HG02884 (cell line): ENCODE data around the gene KCNMA1.
"Not testable (repeated sequence)": the region's sequence is repeated elsewhere in the genome, so short reads cannot be mapped to it uniquely, and the experiment has no call there.

ENCODE experiments used
- ATAC-seq: cut with Tn5 transposase; IDR thresholded peaks from one replicate; pipeline ENCODE4 v1.9.1; 2021; ENCODE audit warnings: mild to moderate bottlenecking, moderate library complexity; ENCODE audit not compliant: unreplicated experiment

Gene KCNMA1

DNA sequence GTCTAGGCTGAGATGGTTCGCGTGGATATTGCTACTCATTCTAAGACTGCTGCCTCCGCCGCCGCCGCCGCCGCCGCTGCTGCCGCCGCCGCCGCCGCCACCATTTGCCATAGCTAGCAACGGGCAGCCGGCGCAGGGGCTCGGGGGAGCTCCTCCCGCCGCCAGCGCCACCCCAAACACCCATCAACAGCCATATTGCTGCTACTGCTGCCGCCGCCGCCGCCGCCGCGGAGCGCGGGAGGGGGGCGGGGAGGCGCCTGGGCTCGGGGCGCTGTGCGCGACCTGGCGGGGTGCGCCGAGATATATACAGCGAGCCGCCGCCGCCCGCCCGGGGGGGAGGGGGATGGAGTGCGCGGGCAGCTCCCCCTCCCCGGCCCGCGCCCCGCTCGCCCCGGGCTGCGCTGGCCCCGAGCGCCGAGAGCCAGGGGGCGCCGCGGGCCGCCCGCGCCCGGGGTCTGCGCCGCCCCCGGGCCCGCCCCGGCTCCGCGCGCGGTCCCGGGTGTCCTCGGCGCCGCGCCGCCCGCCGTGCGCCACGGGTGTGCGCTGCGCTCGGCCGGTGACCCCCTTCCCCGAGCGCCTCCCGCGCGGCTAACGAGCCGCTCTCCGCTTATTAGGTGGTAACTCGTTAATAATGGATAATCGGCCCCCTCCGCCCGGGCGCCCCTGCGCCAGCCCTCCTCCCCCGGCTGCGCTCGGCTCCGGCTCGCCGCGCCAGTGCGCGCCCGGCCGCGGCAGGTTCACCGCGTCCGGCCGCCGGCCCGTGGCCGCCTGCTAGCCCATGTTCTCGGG is at the start of gene KCNMA1:
Gene KCNMA1, minus strand, starts transcription at position 277 of the 789 bp plus-strand sequence.
- ATAC-seq: no peak

DNA sequence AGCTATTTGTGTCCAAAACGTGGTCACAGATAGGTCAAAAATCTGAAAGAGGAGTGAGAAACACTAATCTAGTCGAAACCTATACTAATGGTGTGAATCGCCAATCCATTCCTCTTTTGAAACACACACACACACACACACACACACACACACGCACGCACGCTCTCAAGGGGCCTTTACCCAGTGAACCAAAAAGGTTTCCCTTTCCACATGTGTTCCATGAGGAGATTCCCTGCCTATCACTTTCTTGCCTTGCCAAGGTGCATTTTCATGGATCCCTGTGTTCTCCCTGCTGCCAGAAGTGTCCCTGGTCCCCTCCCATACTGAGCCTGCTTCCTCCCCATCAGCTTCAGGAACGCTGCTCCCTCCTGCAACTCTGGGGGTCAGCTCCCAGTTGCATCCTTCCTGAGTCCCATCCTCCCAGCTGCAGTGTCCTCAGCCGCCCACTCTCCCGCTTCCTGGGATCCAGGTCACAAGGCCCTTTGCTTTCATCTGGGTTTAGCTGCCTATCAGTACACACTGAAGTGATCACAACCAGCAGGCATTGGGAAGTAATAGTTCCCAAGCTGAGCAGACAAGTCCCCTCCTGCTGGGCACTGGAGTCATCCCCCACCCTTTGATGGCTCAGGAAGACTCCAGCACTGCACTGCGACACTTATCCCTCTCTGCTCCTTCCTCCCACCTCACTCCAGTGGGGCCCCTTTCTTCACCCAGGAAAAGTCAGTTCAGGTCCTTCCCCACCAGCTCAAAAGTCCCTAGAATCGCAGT is 49.2 kb upstream of the KCNMA1 start:
- ATAC-seq: no peak

DNA sequence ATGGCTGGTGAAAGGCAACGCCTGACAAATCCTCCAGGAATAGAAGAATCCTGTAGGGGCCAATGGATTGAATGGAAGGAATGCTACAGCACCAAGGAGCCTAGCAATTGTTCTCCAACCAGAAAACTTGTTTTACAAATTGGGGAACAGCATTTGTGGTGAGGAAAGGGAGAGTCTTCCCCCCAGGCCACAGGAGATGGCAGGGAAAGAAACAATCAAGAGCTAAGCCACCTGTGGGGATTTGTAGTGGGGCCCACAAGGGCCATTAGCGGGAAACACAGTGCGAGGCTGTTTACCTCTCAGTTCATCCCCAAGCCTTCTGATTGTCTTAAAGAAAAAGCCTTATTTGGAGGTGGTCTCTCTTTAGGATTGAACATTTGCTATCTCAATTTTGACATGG is 48.5 kb upstream of the KCNMA1 start:
- no peak for ATAC-seq

DNA sequence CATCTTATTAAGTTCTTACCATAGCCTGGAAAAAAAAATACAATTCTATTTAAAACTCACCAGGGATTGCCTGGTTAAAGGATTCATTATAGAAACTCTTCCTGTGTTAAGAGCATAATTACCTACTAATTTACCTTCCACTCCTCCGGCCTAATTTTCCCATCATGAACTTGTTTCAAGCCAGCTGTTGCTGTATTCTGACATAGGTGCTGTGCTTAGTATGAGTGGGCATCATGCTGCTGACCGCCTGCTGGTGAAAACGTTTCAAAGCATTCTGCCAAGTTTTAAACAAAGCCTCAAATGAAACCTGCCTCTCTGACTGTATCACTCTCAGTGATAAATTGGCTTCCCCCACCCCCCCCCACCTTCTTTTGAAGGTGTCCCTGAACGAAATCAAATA is 47.8 kb upstream of the KCNMA1 start:
- no peak for ATAC-seq

DNA sequence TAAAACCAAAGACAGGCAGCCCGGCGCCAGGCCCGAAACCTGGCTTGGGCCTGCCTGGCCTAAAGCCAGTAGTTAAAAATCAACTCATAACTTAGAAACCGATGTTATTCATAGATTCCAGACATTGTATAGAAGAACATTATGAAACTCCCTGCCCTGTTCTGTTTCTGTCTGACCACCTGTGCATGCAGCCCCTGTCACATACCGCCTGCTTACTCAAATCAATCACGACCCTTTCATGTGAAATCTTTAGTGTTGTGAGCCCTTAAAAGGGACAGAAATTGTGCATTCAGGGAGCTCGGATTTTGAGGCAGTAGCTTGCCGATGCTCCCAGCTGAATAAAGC is 45.5 kb upstream of the KCNMA1 start:
- ATAC-seq: not testable (repeated sequence)

DNA sequence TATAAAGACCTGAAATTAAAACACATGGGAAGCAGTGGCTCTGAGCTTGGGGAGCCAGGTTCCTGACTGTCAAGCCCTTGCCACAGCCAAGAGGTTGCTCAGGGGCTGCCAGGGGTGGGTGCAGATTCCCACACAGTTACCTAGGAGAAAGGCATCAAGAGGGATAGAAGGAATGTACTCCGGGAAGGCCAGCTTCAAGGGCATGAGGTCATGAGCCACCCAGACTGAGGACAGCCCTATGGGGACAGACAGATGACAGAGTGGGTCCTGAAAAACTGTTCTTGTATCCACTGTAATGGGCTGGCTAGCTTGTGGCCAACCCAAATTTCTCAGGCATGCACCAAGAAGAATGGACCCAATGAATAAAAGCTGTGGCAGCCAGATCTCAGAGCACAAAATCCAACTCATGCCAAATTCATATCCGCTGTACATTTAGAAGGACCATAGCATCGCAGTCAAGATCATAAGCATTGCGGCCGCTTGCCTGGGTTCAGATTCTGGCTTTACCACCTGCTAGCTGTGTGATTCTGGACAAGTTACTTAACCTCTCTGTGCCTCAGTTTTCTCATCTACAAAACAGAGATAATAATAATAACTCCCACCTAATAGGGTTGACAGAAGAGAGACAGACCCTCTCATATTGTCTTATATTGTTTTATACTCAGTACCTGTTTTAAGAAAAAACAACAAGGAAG is 44.9 kb upstream of the KCNMA1 start:
- no peak for ATAC-seq

DNA sequence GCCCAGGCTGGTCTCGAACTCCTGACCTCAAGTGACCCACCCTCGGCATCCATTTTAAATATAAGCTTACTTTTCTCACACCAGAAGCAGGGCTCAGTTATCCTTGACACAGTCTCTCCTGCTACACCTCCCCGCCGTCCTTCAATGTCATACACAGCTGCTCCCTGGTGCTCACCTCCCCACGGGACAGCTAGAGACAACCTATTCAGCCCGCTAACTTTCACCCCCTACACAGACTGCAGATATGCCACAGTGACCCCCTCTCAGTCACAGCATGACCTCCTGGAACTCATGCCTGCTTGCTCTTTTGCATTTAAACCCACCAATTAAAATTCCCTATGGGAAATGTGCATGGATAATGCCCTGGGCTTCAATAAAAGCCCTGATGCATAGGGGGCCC is 44.2 kb upstream of the KCNMA1 start:
- ATAC-seq: no peak

DNA sequence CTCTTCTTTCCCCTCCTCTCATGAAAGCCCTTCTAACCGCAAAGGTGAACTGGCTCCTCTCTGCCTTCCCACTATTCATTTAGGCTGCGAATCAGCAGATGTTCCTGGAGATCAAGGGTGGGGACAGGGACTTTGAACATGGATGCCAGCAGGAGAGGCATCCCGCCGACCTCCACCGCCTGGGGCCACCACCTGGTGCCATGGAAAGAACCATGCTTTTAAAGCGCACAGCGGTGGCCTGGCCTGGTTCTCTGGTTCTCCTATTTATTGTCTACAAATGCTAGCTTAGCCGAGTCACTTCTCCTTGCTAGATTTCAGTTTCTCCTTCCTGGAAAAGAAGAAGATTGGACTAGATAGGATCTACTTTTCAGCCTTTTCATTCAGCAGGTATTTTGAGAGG is 43.2 kb upstream of the KCNMA1 start:
- no peak for ATAC-seq

DNA sequence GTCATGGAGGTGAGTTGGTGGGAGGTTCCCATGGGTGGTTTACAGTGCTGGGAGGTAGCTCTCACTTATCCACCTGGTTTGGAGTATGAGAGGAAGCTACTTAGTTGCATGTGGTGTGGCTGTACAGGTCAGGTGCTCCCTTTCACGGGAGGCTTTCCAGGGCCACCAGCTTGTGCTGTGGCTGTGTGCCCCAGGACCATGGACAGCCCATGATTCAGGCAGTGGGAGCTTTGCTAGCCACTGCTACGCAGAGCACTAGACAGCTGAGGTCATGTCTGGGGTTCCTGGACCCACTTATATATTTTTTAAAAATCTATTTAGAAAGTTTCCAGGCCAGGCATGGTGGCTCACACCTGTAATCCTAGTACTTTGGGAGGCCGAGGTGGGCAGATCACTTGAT is 42.5 kb upstream of the KCNMA1 start:
- no peak for ATAC-seq

DNA sequence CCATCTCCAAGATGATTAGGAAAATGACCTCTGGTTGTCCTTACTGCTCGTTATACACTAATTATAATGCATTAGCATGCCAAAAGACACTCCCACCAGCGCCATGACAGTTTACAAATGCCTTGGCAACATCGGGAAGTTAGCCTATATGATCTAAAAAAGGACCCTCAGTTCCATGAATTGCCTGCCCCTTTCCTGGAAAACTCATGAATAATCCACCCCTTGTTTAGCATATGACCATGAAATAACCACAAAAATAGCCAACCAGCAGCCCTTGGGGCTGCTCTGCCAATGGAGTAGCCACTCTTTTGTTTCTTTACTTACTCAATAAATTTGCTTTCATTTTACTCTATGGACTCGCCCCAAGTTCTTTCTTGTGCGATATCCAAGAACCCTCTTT is 41.6 kb upstream of the KCNMA1 start:
- no peak for ATAC-seq

DNA sequence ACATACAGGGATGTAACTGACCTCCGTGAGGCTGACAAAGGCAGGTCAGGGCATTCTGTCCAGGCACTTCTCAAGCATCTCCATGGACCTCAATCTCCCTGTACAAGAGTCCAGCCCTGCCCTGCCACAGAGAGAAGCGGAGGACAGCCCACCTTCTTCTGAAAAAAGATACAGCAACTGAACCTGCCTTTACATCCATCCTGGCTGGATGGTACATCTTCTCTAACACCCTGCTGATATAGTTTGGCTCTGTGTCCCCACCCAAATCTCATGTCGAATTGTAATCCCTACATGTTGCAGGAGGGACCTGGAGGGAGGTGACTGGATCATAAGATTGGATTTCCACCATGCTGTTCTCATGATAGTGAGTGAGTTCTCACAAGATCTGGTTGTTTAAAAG is 40.5 kb upstream of the KCNMA1 start:
- no peak for ATAC-seq

DNA sequence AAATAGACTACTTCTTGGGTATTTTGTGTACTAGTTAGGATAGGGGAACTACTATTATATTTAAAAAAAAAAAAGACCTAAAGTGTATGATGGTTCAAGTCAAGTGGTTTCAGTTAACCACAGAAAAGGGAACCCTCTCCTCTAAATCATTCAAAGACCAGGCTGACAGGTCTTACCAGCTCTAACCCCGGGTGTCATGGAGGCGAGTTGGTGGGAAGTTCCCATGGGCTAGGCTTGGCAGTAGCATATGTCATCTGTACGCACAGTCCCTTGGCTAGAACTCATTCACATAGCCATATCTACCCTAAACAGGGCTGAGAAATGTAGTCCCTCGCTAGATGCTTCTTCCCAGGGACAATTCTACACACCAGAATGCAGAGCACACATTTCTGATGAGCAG is 37.7 kb upstream of the KCNMA1 start:
- no peak for ATAC-seq

DNA sequence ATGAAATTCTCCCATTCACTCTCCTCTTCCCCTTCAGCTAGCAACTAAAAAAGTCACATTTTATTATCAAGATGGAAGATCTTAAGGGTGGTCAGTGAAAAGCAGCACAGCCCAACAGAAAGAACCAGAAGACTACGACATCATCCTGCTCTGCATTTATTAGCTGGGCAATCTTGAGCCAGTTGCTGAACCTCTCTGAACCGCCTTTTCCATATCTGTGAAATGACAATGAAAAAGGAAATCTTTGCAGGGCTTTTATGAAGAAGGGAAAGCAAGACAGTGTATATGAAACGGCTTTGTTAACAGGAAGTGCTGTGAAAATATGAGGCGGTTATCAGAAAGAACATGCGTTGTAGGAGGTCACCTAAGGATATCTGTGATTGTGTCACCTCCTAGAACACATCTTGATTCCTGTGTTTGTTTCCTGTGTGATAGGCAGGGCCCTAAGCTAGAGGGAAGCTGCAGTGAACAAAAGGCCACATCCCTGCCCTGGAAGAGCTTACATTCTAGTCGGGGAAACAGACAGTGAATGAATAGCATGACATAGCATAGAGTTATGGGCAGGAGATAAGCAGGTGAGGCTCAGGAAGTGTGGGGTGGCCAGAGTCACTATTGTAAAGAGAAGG is 36.0 kb upstream of the KCNMA1 start:
- ATAC-seq: no peak

DNA sequence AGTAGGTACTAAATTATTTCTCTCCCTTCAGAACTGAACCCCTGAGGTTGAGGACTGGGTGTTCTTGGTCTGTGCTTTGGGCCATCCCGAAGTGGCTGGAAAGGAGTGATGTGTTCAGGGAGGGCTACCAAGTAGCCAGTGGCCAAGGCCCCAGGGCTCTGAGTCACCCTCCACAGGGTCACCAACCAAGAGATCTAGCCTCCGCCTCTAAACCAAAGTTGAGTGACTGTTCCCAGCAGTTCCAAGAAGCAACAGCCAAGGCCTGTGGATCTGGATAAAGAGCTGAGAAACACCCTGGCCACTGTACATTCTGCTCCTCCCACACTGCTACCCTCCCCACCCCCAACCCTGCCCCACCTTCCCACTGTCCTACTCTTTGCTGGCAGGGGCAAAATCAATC is 35.5 kb upstream of the KCNMA1 start:
- no peak for ATAC-seq

DNA sequence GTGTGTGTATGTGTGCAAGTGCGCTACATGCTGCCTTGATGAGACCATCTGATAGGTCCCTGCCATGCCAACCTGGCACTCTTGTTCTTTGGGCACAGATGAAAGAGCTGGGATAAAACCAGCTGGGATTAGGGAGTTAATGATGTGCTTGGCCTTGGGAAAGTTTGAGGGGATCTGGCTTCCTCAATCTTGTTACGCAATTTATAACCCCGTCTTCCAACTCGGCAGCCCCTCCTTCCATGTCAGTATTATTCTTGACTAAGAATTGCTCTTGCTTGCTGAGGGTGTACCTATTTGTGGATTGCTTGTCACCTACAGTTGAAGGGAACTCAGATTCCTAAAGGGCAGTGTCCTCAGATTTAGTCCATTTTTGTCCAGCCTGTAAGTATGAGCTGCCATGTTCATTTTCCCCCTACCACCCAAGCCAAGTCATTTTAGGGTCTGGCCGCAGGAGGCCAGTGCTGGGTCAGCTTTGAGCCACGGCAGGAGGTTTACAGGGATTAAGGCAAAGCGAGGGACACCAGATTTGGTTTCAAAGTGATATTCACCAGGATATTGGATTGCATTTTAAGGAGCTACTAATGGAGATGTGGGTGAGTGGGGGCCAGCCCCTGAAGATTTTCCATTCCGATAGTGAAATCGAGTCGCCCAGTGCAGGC is 34.1 kb upstream of the KCNMA1 start:
- no peak for ATAC-seq

DNA sequence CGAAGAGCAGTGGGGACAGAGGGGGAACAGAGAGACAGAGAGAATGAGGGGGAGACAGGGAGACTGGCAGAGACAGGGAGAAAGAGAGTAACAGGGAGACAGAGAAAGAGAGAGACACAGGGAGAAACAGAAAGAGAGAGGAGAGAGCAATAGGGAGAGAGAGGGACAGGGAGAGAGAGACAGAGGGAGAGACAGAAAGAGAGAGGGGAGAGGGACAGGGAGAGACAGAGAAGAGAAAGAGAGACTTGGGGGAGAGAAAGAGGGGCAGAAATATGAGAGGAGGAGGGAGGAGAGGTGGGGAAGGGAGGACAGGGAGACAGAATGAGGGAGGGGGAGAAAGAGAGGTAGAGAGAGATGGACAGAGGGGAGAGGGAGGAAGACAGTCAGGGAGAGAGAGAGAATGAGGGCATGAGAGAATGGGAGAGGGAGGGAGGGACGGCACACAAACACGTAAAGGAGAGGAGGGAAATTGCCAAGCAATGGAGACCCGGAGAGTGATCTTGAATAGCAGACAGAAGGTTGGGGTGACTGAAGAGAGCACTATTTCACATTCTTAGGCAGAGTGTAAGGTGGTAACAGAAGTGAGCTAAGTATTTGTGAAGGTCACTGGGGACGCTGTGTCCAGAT is 33.3 kb upstream of the KCNMA1 start:
- no peak for ATAC-seq

DNA sequence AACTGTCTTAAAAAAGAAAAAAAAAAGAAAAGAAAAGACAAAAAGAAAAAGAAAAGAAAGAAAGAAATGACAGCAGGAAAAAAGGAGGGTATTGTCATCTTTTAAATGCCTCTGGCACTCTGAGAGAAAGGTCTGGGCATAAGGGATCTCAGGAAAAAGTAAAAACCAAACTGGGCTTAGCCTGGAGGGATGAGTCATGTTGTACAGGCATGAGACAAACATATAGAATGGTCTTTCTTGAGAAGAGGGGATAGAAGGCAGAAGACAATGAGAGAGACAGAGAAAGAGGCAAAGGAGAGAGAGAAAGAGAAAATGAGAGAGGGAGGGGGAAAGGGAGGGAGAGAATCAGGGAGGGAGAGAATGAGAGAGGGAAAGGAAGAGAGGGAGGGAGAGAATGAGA is 32.3 kb upstream of the KCNMA1 start:
- no peak for ATAC-seq

DNA sequence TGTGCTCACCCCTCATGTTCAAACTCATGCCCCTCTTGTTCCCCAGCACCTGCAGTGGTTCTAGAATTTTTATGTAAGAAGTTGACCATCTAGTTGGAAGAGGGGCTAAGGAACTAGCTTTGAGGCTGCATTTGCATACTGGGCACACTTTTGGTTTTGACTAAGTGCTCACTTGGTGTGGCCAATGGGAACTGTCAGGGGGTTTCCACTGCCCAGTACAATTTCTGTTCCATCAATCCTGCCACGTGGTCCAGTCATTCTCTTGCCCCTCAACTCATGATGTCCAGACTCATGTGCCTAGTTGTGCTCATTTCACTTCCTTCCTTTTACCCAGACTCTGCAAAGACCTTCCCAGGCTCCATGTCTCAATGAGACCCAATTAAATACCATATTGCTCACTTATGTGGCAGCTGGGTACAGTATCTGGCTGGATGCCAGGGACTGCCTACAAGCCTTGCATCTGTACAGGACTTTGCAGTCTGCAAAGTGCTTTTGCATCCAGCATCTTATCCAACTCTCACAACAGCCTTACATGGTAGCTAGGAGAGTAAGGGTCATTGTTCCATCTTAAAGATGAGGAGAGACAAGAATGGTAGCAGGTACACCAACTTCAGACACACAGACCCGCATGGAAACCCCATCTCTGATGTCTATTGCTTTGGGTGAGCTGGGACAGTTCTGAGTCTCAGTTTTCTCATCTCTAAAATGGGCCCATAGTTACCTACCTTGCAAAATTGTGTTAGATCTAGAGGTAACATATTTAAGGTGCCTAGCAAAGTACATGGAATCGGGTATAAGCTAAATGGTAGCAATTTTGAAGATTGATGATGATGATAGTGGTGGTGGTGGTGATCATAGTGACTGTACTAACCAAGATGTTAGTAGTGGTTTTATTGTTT is 30.1 kb upstream of the KCNMA1 start:
- no peak for ATAC-seq

DNA sequence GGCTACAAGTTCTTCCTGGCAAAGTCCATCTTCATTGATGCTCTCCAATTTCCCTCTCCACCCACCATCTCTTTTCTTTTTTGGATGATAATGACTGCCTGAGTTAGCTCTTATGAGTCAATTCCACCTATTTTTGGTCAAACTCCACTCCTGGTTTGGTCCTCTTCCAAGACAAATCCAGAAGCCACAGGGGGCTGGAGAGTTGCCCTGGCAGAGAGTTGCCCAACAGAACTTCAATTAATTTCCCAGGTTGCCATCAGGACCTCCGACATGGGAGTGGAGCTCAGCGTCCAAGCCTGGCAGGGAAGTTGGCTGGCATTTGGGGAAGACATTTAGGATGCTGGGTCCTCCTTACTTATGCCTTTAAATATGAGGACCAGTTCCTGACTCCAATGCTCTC is 29.2 kb upstream of the KCNMA1 start:
- ATAC-seq: no peak

DNA sequence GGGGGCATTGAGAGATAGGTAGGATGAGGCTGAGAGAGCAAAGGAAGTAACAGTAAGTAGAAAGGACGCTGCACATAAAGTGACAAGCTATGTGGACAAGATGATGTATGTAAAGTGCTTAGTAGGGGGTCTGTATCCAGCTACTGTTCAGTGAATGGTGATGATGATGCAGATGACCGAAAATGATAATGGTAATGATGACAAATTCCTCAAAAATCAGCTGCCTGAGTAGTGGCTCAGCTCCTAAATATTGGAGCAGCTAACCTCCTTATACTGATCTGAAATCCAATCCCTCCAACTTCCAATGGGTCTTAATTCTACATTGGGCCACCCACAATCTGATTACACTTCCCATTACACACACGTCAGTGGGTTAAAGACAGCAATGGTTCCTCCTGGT is 27.1 kb upstream of the KCNMA1 start:
- no peak for ATAC-seq
